GM12878 (cell line): ENCODE measurements around the gene PDZD2.

Source experiments
- CTCF ChIP-seq, 3 experiments: IDR thresholded peaks in 2 of 3; conservative IDR thresholded peaks in 1 of 3; 2 replicates each; pipeline ENCODE4 v1.5.1; 2011; ENCODE audit warnings: low read depth in 3 of 3, low read length in 3 of 3, mild to moderate bottlenecking in 3 of 3, control low read depth in 2 of 3, moderate library complexity in 2 of 3, inconsistent platforms in 1 of 3, mixed read lengths in 1 of 3; ENCODE audit not compliant: control insufficient read depth in 2 of 3, insufficient read depth in 1 of 3; ENCODE audit errors: extremely low read depth in 1 of 3
- IRF3 ChIP-seq: fragments of 450-650 bp; IDR thresholded peaks from 2 replicates; pipeline ENCODE4 v1.6.1; 2014; ENCODE audit warnings: mild to moderate bottlenecking
- KAT2A ChIP-seq: conservative IDR thresholded peaks from 2 replicates; pipeline ENCODE4 v1.6.1; 2011; ENCODE audit warnings: low read depth, low read length; ENCODE audit not compliant: control insufficient read depth
- MTA2 ChIP-seq: fragments of 450-650 bp; IDR thresholded peaks from 2 replicates; pipeline ENCODE4 v1.6.1; 2016; ENCODE audit warnings: low read depth, mild to moderate bottlenecking, moderate library complexity
- NFYB ChIP-seq: IDR thresholded peaks from 2 replicates; pipeline ENCODE4 v1.6.1; 2011; ENCODE audit warnings: low read depth, mild to moderate bottlenecking, low read length, improper control_type of control experiment, moderate library complexity; ENCODE audit not compliant: insufficient read depth
- SIN3A ChIP-seq: IDR thresholded peaks from 2 replicates; pipeline ENCODE4 v1.6.1; 2012; ENCODE audit warnings: low read depth, low read length, improper control_type of control experiment

DNA sequence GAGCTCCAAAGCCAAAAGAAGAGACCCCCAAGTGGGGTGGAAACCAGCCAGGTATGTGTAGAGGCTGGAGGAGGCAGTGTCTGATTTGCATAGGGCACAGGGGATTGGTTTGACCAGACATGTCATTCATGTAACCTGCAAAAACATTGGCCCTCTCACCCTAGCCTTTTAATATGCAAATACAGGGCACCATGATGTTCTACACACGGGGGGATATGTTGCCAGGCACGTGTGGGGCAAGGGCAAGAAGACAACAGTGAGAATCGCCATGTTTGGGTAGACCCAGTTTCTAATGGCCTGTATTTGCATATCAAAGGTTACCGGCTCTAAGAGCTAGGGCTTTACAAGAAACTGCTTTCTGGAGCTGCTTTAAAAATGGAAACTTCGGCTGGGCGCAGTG is 326.3 kb downstream of the PDZD2 start:
- no peak for TF ChIP-seq KAT2A
- no peak for TF ChIP-seq SIN3A
- no peak for TF ChIP-seq CTCF (IDR thresholded peaks at IDR 0.05 in 2 of 3, conservative IDR thresholded peaks at IDR 0.05 in 1 of 3; ENCODE audit: control insufficient read depth in 2 of 3, extremely low read depth in 1 of 3, insufficient read depth in 1 of 3, low read depth in 3 of 3, low read length in 3 of 3)
- TF ChIP-seq IRF3: no peak
- TF ChIP-seq NFYB: no peak
- TF ChIP-seq MTA2: no peak
